SHP77 (cell line): ENCODE results near the gene TRNP1.
A peak's percentile ranks its signal among the peaks of the same experiment; 100 is the strongest.
"Not testable (repeated sequence)": the region's sequence is repeated elsewhere in the genome, so short reads cannot be mapped to it uniquely, and the experiment has no call there.

Source experiments
- DNase-seq, 2 experiments: peaks; one replicate each; lab custom pipeline; 2025; lab: John Stamatoyannopoulos, UW

TRNP1 gene

GRCh38 chr1:26993237-26994019, at the start of gene TRNP1:
TRNP1 (plus strand) TSS chr1:26993692; CDS start chr1:26993787, 95 bp downstream.
- peak; percentile 51 to 61 for DNase-seq

DNA sequence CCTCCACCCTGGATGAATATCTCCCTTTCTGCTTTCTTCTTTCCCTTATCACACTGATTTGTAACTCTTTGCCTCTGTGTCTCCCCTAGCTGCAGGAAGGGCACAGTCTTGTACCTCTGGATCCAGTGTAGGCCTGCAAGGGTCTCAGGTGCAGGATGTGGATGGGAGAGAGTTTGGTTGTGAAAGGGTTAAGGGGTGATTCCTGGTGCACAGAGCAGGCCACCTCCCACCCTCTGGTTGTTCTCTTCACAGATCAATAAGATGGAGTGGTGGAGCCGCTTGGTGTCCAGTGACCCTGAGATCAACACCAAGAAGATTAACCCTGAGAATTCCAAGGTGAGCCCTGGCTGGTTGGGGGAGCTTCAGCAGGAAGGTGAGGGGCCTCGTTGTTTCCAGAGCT, 48.4 kb upstream of the TRNP1 start:
- DNase-seq = no peak

DNA sequence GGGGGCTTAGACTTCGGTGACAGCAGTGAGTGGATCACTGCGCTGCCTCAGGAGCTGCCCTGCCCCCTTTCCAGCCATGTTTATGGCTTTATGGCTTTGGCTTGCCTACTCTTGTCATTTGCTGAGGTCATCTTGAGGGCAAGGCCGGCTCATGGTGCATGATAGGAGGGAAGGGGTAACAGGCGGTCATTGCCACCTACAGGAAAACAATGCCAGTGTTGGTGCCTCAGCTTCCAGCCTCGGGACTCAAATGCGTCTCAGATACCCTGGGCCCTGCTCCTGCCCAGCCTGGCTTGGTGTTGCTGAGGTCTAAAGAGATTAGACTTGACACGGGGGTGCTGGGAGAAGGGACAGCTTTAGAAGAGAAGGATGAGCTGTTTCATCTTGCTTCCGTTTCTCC, 47.8 kb upstream of the TRNP1 start:
- no peak for DNase-seq

DNA sequence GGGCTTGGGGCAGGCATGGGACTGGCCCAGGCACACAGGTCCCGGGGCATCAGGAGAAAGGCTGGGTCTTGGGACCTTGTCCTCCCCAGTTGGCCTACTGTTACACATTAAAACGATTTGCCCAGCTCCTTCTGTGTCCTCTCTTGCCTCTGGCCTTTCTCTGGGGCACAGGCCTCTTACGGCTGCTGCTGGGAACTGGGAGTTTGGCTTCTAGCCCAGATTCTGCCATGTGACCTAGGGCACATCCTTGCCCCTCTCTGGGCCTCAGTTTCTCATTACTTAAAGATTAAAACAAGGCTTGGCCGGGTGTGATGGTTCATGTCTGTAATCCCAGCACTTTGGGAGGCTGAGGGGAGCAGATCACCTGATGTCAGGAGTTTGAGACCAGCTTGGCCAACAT, 47.2 kb upstream of the TRNP1 start:
- no peak for DNase-seq

GRCh38 chr1:26948725-26949057, 44.8 kb upstream of the TRNP1 start:
- not testable (repeated sequence) for DNase-seq

GRCh38 chr1:26949266-26949925, 44.1 kb upstream of the TRNP1 start:
- DNase-seq = no peak

- no peak for DNase-seq
These were observed 43.6 kb upstream of the TRNP1 start for GRCh38 chr1:26949926-26950319.

DNA sequence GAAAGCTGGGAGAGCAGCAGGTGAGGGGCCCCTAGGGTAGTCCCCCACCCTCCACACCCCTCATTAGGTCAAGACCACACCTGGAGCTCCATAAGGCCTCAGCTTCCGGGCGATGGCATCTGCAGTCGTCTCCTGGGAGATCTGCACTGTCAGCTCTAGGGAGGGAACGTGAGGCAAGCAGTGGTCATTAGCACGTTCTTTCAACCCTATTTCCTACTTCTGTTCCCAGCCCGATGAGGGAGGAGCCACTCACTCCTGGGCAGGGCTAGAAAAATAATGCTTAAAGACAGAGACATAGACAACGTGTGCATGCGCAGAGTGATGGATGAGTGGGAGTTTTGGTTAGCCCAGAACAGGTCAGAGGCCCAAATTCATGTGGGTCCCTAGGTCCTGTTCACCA, 42.9 kb upstream of the TRNP1 start:
- DNase-seq = no peak

DNA sequence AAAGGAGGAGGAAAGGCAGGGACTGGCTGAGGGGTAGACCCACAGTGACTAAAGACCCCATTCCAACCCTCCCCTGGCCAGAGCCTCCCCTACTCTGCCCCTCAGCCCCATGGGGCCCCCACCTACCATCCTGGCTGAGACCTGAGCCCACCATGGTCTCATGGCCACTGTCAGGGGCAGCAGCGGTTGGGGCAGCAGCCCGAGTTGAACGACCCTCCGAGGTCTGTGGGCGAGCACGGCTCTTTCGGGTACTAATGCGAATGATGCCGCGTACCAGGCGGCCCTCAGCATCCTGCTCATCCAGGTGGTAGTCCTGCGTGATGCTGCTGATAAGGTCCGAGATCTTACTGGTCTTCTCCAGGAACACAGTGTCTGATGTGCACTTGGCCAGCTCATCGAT, 42.3 kb upstream of the TRNP1 start:
- DNase-seq = no peak

DNA sequence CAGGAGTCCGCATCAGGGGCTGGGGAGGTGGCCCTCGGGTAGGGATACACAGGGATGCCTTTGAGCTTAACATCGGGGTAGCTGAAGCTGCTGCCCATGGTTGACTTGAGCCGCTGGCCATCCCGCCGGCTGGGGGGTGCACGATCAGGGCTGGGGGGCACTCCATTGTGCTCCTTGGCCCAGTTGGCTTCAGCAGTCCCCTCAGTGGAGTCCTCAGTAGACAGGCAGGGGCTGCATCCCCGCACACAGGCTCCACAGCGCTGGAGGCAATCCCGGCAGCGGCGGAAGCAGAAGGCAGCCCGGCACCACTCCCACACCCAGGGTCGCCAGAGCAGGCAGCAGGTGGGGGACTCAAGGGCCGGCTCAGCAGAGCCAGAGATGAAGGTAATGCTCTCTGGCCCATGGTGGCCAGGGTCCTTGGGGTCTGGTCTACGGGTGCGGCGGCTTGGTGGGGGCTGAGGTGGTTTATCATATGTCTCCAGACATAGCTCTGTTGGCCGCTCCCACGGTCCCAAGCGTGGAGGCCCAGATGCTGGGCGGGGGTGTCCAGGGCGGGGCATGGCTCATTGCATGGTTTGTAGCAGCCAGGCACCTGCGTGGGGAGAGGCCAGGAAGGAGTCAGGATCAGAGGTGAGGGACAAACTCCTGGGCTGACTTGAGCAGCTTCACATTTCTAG, 41.5 kb upstream of the TRNP1 start:
- DNase-seq = no peak

- DNase-seq = no peak
These were observed 40.1 kb upstream of the TRNP1 start for GRCh38 chr1:26953374-26953773.

GRCh38 chr1:26956321-26956720, 37.2 kb upstream of the TRNP1 start:
- DNase-seq = no peak

DNA sequence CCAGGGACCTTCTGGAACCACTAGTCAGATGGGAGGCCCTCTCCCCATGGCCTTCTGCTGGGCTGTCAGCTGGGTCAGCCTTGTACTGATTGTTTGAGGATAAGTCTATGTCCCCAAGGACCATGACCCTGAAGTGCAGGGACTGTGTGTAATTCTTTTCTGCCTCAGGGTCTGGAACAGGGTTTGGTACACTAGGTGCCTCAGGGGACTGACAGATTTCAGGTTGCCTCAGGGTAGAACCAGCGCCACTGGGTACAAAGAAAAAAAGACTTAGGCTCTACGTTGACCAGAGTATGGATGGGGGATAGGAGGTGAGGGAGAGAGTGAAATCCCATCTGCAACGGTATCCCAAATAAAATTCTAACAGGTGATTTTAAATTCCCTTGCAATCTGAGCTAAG, 36.2 kb upstream of the TRNP1 start:
- DNase-seq = no peak

- no peak for DNase-seq
These were observed 34.2 kb upstream of the TRNP1 start for GRCh38 chr1:26959270-26959669.

- DNase-seq = no peak
These were observed 33.5 kb upstream of the TRNP1 start, which contains the start of gene KDF1 for GRCh38 chr1:26959722-26960624. KDF1 (minus strand) TSS chr1:26960468; CDS start chr1:26952380, 8,088 bp downstream.

GRCh38 chr1:26960625-26960966, 32.9 kb upstream of the TRNP1 start:
- DNase-seq = no peak

- no peak for DNase-seq
These were observed 31.7 kb upstream of the TRNP1 start for GRCh38 chr1:26961826-26962225.

DNA sequence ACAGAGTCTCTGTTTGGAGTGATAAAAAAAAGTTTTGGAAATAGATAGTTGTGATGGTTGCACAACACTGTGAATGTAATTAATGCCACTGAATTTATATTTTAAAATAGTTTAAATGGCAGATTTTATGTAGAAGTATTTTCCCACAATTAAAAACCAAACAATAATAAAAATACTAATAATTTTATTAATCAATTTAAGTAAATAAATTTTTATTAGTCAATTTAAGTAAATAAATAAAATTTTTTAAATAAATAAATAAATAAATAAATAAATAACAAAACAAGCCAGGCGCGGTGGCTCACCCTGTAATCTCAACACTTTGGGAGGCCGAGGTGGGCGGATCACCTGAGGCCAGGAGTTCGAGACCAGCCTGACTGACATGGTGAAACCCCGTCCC, 28.3 kb upstream of the TRNP1 start:
- DNase-seq = no peak

- no peak for DNase-seq
These were observed 27.9 kb upstream of the TRNP1 start for GRCh38 chr1:26965628-26966027.

- no peak for DNase-seq
These were observed 22.7 kb upstream of the TRNP1 start for GRCh38 chr1:26970810-26971209.

- DNase-seq = no peak
These were observed 21.9 kb upstream of the TRNP1 start for GRCh38 chr1:26971590-26971989.

DNA sequence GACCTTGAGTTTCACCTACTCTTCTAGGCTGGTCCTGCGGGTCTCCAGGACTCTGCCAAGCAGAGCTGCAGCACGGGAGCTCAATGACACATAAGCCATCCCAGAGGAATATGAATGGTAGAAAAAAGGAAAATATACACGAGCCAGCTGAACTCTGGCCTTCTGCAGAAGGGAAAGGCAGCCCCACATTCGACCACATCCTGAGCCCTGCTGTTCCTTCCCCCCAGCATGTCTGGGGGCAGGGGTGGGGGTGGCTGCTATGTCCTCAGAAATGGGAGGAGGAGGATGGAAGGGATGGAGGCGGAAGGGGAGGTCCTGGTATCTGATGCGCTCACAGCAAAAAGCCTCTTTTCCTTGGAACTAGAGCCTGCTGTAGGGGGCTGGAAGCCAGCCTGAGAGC, 21.1 kb upstream of the TRNP1 start:
- DNase-seq = no peak
